Measurements from ENCODE around the gene CXorf66. TPM values are rescaled to one million over a fixed set of nuclear protein-coding genes. Genes with fewer than 3 reads are reported as not detected.
A peak's percentile ranks its signal among the peaks of the same experiment; 100 is the strongest.

The CXorf66 gene
- total and polyA plus RNA-seq, 4 donors: 0.08 to 0.28 TPM; not detected in 2

Small RNAs within 50 kb of the gene (small RNA-seq; reads per million reads assigned to genes)
- gene MIR505 (3.2 reads per million, percentile 90 among the genes with 10 or more reads in this experiment), gene RF00425 (not detected)

Other genes with a start within 250 kb of the CXorf66 start
- 10 to 100 TPM; 16.0 to 52.1 TPM for gene ATP11C, start 32.5 kb downstream of the CXorf66 start, total RNA-seq
- 10 to 100 TPM; 11.8 to 21.8 TPM for gene ATP11C, start 32.5 kb downstream of the CXorf66 start, polyA plus RNA-seq

All from liver (tissue), 5 donors.